ENCODE data around the gene FAM114A1. TPM values are rescaled to one million over a fixed set of nuclear protein-coding genes. Genes with fewer than 3 reads are reported as not detected.

The FAM114A1 gene
- total and polyA plus RNA-seq, 2 of the 4 experiments (the other 2 are of a cell fraction): 135 to 649 TPM

DNA sequence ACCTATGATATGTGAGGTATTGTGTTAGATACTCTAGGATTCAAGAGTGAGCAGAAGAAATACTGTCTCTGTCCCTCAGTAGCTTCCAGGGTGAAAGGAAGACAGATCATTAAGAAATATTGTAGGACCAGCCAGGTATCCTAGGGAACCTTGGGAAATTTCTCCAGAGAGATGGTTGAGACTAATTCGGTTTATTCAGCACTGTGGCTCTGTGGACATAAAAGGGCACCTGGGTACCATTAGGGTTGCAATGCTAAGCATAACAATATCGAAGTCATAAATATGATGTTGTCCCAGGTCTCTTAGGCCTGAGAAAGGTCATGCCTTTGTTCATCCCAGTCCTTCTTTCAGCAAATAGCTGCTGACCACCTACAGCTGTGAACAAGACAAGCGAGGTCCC, 61.0 kb downstream of the FAM114A1 start:
- ChIA-PET CTCF (no interaction called here), POLR2A (ENCODE audit: unreplicated experiment) (no interaction called here)
- Histone ChIP-seq H3K4me2 (ENCODE audit: low read depth, low read length) (no peak overlapping the region), H4K5ac (ENCODE audit: low read depth, low read length) (no peak overlapping the region), H3K23ac (ENCODE audit: low read depth, low read length) (no peak overlapping the region; the same call in 1 of the 2 replicates), H2AFZ (replicated peaks; ENCODE audit: low read length, poor library complexity) (no peak overlapping the region), H4K20me1 (ENCODE audit: insufficient read depth, low read length) (no peaks in the 10 kb centered on the region), H3K14ac (replicated peaks; ENCODE audit: low read depth, low read length) (no peak overlapping the region), H2BK5ac (ENCODE audit: low read depth, low read length, poor library complexity, severe bottlenecking) (no peak overlapping the region), H3K27ac (ENCODE audit: insufficient read depth, low read length) (no peak overlapping the region), H3K9me1 (ENCODE audit: insufficient read depth, low read length) (0 out of 2 replicates have a peak, but pooled peaks cover 3% of the 10 kb centered on the region), H3K4me1 (ENCODE audit: control insufficient read depth, insufficient read depth, low read length) (peaks cover 2% of the 10 kb centered on the region; the same call in 1 of the 2 replicates), H3K9ac (ENCODE audit: low read depth, low read length) (no peak overlapping the region), H3K79me1 (ENCODE audit: low read depth in 1 of 2, low read length in 2 of 2) (peaks cover 27 to 45% of the 10 kb centered on the region in 2 experiments), H2AK5ac (ENCODE audit: low read depth, low read length) (no peak overlapping the region), H3K36me3 (ENCODE audit: control insufficient read depth, insufficient read depth, low read length) (peaks cover 65% of the 10 kb centered on the region), H3K4ac (ENCODE audit: low read depth, low read length) (no peak overlapping the region), H3K56ac (ENCODE audit: extremely low read depth, insufficient read depth, low read length) (no peak overlapping the region), H2AK9ac (replicated peaks; ENCODE audit: low read depth, low read length, poor library complexity) (no peak overlapping the region), H2BK20ac (ENCODE audit: low read depth, low read length) (0 out of 2 replicates have a peak overlapping the region, but pooled peaks have one; percentile 10), H2BK15ac (ENCODE audit: low read depth, low read length) (no peak overlapping the region), H3K18ac (ENCODE audit: low read depth, low read length) (no peak overlapping the region), H4K8ac (ENCODE audit: low read depth in 2 of 2, low read length in 2 of 2) (peak overlapping the region in 1 of 2 experiments; percentile 36; a peak in 1 of 4 replicates), H3K9me3 (ENCODE audit: control insufficient read depth, insufficient read depth, low read length) (no peaks in the 10 kb centered on the region), H3K27me3 (ENCODE audit: control insufficient read depth, insufficient read depth, low read length) (no peaks in the 10 kb centered on the region), H2BK120ac (ENCODE audit: low read depth, low read length) (no peak overlapping the region), H3K4me3 (ENCODE audit: insufficient read depth, low read depth, low read length) (no peak overlapping the region), H4K91ac (ENCODE audit: insufficient read depth, low read depth, low read length) (no peak overlapping the region)
- dilution Hi-C loops (cut with HindIII; ENCODE audit: low sequenced_read_pairs, unreplicated experiment): no loop called here
- no TSS peak for BruUV-seq (replicated peaks)
- no peak for ATAC-seq (ENCODE audit: low read depth)
- DNase-seq: no peak
- 86% methylated on average over 2 of the region's 3 CpGs; no CpG with 5 or more reads in 1 of the 2 experiments for WGBS, 2 experiments (ENCODE audit: extremely low coverage in 2 of 2, insufficient read length in 1 of 2)
- TF ChIP-seq, protein P1, sequence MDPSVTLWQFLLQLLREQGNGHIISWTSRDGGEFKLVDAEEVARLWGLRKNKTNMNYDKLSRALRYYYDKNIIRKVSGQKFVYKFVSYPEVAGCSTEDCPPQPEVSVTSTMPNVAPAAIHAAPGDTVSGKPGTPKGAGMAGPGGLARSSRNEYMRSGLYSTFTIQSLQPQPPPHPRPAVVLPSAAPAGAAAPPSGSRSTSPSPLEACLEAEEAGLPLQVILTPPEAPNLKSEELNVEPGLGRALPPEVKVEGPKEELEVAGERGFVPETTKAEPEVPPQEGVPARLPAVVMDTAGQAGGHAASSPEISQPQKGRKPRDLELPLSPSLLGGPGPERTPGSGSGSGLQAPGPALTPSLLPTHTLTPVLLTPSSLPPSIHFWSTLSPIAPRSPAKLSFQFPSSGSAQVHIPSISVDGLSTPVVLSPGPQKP (IDR thresholded peaks at IDR 0.05; ENCODE audit: borderline replicate concordance, low read depth, low read length): no peak
- TF ChIP-seq, protein P2, sequence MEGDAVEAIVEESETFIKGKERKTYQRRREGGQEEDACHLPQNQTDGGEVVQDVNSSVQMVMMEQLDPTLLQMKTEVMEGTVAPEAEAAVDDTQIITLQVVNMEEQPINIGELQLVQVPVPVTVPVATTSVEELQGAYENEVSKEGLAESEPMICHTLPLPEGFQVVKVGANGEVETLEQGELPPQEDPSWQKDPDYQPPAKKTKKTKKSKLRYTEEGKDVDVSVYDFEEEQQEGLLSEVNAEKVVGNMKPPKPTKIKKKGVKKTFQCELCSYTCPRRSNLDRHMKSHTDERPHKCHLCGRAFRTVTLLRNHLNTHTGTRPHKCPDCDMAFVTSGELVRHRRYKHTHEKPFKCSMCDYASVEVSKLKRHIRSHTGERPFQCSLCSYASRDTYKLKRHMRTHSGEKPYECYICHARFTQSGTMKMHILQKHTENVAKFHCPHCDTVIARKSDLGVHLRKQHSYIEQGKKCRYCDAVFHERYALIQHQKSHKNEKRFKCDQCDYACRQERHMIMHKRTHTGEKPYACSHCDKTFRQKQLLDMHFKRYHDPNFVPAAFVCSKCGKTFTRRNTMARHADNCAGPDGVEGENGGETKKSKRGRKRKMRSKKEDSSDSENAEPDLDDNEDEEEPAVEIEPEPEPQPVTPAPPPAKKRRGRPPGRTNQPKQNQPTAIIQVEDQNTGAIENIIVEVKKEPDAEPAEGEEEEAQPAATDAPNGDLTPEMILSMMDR (conservative IDR thresholded peaks at IDR 0.05; ENCODE audit: low read depth, low read length): no peak
- TF ChIP-seq MAFK (IDR thresholded peaks at IDR 0.05; ENCODE audit: low read depth, low read length) (no peak), CEBPB (IDR thresholded peaks at IDR 0.05; ENCODE audit: low read depth, low read length) (no peak), NFE2L2 (IDR thresholded peaks at IDR 0.05; ENCODE audit: low read depth, low read length) (no peak)
- in situ Hi-C loops (cut with MboI; ENCODE audit: low sequenced_read_pairs): no loop called here
- intact Hi-C loops (cut with micrococcal nuclease): no loop called here
